ENCODE data around the gene CTNNA2.

DNA sequence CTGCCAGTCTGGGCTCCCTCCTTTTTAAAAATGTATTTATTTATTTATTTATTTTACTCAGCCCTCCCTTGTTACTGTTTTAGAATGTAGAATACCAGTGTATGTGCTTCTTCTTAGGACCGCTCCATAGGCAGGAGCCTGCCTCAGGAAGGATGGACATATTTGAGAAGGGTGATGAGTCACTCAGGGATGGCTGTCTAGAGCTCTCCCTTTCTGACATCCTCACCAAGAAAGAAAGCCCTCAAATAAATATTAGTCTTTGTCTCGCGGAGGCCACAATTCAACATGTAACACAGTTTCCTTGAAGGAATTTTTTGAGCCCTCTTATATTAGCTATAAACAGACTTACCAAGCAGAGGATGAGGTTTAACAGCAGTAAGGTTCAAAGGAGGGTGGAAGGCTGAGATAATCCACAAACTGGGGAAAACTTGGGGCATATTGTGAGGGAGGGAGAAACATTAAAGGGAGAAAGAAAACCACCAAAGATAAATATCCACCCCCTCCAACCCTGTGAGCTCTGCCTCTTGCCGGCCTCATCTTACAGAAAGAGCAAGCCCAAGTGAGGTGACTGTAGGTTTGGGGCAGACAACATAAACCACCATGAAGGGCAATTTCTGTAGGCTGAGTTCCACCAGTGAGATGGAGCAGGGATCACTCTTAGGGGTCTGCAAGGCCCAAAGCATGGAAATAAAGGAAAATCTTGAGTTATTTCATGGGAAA lies 628.3 kb downstream of the CTNNA2 start:
- TF ChIP-seq POLR2A (IDR thresholded peaks at IDR 0.05), result no peak
- TF ChIP-seq, protein P1, sequence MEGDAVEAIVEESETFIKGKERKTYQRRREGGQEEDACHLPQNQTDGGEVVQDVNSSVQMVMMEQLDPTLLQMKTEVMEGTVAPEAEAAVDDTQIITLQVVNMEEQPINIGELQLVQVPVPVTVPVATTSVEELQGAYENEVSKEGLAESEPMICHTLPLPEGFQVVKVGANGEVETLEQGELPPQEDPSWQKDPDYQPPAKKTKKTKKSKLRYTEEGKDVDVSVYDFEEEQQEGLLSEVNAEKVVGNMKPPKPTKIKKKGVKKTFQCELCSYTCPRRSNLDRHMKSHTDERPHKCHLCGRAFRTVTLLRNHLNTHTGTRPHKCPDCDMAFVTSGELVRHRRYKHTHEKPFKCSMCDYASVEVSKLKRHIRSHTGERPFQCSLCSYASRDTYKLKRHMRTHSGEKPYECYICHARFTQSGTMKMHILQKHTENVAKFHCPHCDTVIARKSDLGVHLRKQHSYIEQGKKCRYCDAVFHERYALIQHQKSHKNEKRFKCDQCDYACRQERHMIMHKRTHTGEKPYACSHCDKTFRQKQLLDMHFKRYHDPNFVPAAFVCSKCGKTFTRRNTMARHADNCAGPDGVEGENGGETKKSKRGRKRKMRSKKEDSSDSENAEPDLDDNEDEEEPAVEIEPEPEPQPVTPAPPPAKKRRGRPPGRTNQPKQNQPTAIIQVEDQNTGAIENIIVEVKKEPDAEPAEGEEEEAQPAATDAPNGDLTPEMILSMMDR (IDR thresholded peaks at IDR 0.05), result no peak

Data from right lobe of liver (tissue), 4 donors.